ENCODE data around the gene FLT3. TPM values are rescaled to one million over a fixed set of nuclear protein-coding genes. Genes with fewer than 3 reads are reported as not detected.
"Not testable (repeated sequence)": the region's sequence is repeated elsewhere in the genome, so short reads cannot be mapped to it uniquely, and the experiment has no call there.

The FLT3 gene
- total RNA-seq, 1 experiment from 2014 or later = 0.07 TPM

GRCh38 chr13:28110414-28110813 lies 10.0 kb upstream of the FLT3 start:
- no peak for DNase-seq (ENCODE audit: low read depth)
- in situ Hi-C loops (cut with HindIII; ENCODE audit: low pct_unique_long_range_greater_than_20kb, low sequenced_read_pairs) = no loop called here

DNA sequence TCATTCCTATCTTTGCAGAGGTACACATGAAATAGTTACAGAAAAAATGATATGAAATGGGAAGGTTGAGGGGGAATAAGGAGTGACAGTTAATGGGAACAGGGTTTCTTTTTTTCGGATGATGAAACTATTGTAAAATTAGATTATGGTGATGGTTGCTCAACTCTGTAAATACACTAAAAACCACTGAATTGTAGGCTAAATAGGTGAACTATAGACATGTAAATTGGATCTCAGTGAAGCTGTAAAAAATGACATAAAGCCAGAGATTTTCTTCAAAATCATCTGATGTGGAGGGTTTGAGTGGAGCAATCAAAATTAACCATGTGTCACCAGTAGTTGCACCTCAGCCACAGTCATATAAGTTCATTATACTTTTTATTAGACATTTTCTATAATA lies 6.6 kb upstream of the FLT3 start:
- in situ Hi-C loops (cut with HindIII; ENCODE audit: low pct_unique_long_range_greater_than_20kb, low sequenced_read_pairs) = no loop called here
- DNase-seq (ENCODE audit: low read depth) = no peak

GRCh38 chr13:28101886-28102285 lies 1.5 kb upstream of the FLT3 start:
- DNase-seq (ENCODE audit: low read depth); in situ Hi-C loops (cut with HindIII; ENCODE audit: low pct_unique_long_range_greater_than_20kb, low sequenced_read_pairs): not testable (repeated sequence)

DNA sequence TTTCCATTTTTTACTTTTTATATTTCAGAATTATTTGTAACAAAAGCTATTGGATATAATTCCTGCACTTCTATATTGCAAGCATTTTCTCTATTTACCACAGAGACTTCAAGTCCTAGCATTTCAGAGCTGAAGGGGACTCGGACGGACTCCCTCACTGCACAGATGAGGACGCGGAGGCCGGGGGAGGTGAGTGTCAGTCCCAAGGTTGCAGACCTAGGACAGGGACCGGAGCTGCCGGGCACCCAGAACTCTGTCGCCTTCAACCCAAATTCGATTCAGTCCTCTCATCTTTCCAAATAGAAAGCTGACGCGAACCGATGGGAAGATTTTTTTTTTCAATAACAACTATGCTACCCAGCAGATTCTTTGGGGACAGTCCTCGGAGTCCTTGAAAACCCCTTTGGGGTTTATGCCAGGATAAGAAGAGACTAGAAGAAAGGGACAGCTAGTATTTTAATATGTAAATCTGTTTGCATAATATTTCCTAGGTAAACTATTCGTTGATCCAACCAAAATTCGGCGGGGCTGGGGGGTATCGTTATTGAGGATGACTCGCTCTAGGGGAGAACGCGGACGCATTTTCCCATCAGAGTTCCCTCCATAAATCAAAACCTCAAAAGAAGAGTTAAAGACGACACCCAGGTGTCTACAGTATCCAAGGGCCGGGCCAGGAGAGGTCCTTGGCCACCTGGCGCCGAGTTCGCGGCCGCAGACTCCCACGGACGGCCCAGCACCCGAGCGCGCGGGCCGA lies 803 bp downstream of the FLT3 start:
- in situ Hi-C loops (cut with HindIII; ENCODE audit: low pct_unique_long_range_greater_than_20kb, low sequenced_read_pairs) = no loop called here
- DNase-seq (ENCODE audit: low read depth) = no peak

DNA sequence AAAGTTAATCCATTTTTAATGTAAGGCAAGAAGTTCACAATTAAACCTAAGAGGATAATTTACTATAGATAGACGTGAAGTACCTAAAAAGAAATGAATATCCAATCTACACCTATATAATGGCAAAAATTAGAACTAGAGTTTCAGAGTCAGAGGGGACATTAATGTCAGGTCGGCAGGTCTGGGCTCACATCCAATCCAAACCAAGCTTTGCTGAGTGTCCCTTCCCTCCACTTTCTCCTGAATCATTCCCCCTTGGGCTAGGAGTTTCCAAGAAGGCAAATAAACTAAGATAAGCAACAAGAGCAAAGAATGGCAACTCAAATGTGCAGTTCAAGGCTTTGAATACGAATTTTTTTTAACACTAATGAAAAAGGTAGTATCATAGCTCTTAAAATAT lies 2.9 kb downstream of the FLT3 start:
- in situ Hi-C loops (cut with HindIII; ENCODE audit: low pct_unique_long_range_greater_than_20kb, low sequenced_read_pairs) = no loop called here
- DNase-seq (ENCODE audit: low read depth) = no peak

GRCh38 chr13:28094306-28094705 lies 6.1 kb downstream of the FLT3 start:
- no peak for DNase-seq (ENCODE audit: low read depth)
- in situ Hi-C loops (cut with HindIII; ENCODE audit: low pct_unique_long_range_greater_than_20kb, low sequenced_read_pairs) = no loop called here

DNA sequence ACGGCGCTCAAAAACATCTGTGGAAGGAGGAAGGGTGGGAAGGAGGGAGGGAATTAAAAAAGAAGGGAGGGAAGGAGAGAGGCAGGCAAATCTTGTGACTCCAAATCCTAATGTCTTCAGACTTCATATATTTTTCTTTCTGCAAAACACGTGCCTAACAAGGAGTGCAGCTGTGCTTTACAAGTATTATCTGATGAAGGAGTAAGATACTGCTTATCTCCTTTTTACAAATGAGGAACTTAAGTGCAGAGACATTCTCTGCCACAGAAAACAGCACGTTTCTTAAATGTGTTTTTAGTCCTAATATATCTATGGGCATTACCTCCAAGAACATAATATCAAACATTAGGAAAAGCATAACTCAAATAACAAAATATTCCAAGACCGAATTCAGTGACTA lies 6.5 kb downstream of the FLT3 start:
- in situ Hi-C loops (cut with HindIII; ENCODE audit: low pct_unique_long_range_greater_than_20kb, low sequenced_read_pairs) = no loop called here
- DNase-seq (ENCODE audit: low read depth) = no peak

GRCh38 chr13:28092431-28092830 lies 7.9 kb downstream of the FLT3 start:
- no peak for DNase-seq (ENCODE audit: low read depth)
- in situ Hi-C loops (cut with HindIII; ENCODE audit: low pct_unique_long_range_greater_than_20kb, low sequenced_read_pairs) = no loop called here

DNA sequence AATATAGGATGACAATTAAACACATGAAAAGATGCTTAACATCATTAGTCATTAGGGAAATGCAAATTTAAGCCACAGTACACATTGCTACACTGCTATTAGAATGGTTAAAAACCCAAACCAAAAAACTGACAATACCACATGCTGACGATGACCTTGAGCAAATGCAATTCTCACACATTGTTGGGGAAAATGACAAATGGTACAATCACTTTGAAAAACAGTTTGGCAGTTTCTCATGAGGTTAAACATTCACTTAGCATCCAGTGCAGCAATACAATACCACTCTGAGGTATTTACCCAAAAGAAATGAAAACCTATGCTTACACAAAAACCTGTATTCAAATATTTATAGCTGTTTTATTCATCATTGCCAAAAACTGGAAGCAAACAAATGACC lies 11.3 kb downstream of the FLT3 start:
- no peak for DNase-seq (ENCODE audit: low read depth)
- in situ Hi-C loops (cut with HindIII; ENCODE audit: low pct_unique_long_range_greater_than_20kb, low sequenced_read_pairs) = no loop called here

GRCh38 chr13:28077820-28078219 lies 22.6 kb downstream of the FLT3 start:
- DNase-seq (ENCODE audit: low read depth); in situ Hi-C loops (cut with HindIII; ENCODE audit: low pct_unique_long_range_greater_than_20kb, low sequenced_read_pairs): not testable (repeated sequence)

DNA sequence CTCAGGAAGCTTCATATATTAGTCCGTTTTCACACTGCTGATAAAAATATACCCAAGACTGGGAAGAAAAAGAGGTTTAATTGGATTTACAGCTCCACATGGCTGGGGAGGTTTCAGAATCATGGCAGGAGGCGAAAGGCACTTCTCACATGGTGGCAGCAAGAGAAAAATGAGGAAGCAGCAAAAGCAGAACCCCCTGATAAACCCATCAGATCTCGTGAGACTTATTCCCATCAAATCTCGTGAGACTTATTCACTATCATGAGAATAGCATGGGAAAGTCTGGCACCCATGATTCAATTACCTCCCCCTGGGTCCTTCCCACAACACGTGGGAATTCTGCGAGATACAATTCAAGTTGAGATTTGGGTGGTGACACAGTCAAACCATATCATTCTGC lies 23.1 kb downstream of the FLT3 start:
- in situ Hi-C loops (cut with HindIII; ENCODE audit: low pct_unique_long_range_greater_than_20kb, low sequenced_read_pairs) = no loop called here
- DNase-seq (ENCODE audit: low read depth) = no peak

DNA sequence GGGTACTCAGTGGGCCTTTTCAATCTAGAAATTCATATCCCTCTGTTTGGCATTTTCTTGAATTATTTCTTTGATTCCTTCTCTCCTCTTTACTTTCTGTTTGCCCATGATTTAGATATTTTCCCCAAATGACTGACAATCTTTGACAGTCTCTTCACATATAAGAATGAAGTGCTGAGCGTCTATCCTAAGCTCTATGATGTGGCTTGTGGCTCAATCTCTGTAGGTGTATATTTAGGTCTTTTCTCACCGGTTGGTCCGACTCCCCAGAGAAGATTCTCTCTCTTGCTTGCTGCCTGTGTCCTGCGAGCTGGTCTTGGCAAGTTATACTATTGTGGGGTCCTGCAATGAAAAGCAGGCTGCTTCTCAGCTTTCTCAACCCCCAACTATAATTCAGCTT lies 29.0 kb downstream of the FLT3 start:
- DNase-seq (ENCODE audit: low read depth) = no peak
- in situ Hi-C loops (cut with HindIII; ENCODE audit: low pct_unique_long_range_greater_than_20kb, low sequenced_read_pairs) = no loop called here

- in situ Hi-C loops (cut with HindIII; ENCODE audit: low pct_unique_long_range_greater_than_20kb, low sequenced_read_pairs) = no loop called here
- no peak for DNase-seq (ENCODE audit: low read depth)
Measured at GRCh38 chr13:28067491-28067890, 32.9 kb downstream of the FLT3 start.

DNA sequence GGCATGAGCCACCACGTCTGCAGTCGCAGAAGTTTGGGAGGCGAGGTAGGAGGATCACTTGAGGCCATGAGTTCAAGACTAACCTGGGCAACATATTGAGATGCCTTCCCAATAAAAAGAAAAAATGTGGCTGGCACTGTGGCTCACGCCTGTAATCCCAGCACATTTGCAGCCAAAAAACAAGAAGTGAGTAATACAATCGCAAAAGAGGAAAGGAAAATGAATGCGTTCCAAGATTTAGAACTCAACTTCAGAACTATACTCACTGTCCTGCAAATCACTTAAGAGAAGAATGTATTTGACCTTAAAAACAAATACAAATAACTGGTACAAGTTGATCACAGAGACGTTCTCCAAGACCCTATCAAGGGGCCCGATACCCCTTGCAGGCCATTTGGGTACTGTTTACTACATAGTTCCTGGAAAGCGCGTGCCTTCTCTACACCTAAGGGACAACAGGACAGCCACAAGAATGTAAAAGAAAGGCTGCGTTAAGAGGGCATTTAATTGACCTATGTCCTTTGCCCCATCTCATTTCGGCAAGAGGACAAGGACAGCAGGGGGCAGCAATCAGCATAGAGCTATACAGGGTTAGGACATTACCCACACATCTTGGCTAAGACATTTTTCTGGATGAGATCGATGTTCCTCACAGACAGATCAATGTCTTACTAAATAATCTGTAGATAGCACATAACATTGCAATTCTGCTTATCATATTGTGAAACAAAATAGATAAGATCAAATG lies 41.3 kb downstream of the FLT3 start:
- in situ Hi-C loops (cut with HindIII; ENCODE audit: low pct_unique_long_range_greater_than_20kb, low sequenced_read_pairs) = no loop called here
- DNase-seq (ENCODE audit: low read depth) = no peak

GRCh38 chr13:28056970-28057712 lies 43.2 kb downstream of the FLT3 start:
- in situ Hi-C loops (cut with HindIII; ENCODE audit: low pct_unique_long_range_greater_than_20kb, low sequenced_read_pairs) = no loop called here
- DNase-seq (ENCODE audit: low read depth) = no peak

DNA sequence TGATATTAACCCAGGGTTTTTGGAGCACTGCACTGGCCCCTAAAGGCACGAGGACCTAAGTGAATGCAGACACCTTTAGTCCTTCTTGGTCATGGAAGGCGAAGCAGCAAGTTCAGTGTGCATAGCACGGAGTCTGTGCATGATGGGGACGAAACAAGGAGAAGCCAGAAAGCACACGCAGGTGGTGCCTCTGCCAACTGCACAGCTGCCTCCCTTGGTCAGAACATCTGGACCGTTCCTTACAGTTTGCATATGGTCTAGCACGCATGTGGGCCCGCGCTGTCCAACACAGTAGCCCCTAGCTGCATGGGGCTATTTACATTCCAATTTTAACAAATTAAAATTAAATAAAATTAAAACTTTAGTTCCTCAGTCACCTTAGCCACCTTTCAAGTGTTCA lies 44.0 kb downstream of the FLT3 start:
- no peak for DNase-seq (ENCODE audit: low read depth)
- in situ Hi-C loops (cut with HindIII; ENCODE audit: low pct_unique_long_range_greater_than_20kb, low sequenced_read_pairs) = no loop called here

DNA sequence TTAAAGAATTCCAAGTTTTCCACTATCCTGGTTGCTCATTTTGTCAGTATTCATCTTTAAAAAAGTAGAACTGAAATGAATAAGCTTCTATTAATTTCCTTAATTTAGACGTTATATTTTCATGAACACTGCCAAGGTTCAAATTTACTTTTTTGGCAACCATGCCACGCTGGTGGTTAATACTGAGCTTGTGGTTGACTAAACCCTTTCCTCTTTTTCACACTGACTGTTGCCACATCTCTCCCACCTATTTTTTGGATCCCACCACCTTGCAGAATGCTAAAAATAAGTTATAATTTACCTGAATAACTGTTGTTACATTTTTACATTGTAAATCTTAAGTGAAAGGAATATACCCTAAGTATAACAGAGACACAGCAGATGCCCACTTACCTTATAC lies 45.0 kb downstream of the FLT3 start:
- in situ Hi-C loops (cut with HindIII; ENCODE audit: low pct_unique_long_range_greater_than_20kb, low sequenced_read_pairs) = no loop called here

DNA sequence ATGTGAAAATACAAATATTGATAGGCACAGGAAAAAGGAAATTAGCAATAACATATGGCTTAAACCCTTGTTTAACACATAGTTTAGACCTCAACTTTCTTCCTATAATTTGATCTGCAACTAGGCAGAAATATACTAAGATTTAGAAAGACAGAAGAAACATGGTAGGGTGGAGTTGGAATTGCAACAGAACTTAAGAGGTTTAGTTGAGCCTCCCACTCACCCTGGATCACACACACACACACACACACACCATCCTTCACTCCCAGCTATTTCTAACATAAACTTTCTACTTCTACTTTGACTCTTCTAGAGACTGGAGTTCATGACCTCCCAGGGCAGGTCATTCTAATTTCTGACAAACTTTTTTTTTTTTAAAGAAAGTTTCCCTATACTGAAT lies 47.4 kb downstream of the FLT3 start:
- no peak for DNase-seq (ENCODE audit: low read depth)
- in situ Hi-C loops (cut with HindIII; ENCODE audit: low pct_unique_long_range_greater_than_20kb, low sequenced_read_pairs) = no loop called here

More for the DNA sequence above, 45.0 kb downstream of the FLT3 start:
- no peak for DNase-seq (ENCODE audit: low read depth)
